Stomach (tissue), 9 donors: ENCODE measurements around the gene KCNMB4. TPM values are rescaled to one million over a fixed set of nuclear protein-coding genes. Genes with fewer than 3 reads are reported as not detected.

ENCODE experiments used
- DNase-seq, 2 donors: peaks; one replicate each; pipeline versions ENCODE4 v3.0.0 to v3.0.0-alpha.2; 2013 to 2019
- H3K27ac ChIP-seq, 5 donors: fragments of 200-600 bp in 4 of 5; sonication (generic) in 4 of 5; one replicate each; pipeline ENCODE4 v1.5.1; 2013 to 2019; ENCODE audit warnings: mild to moderate bottlenecking in 1 of 5, moderate library complexity in 1 of 5
- H3K27me3 ChIP-seq, 3 donors: fragments of 200-600 bp; sonication (generic); one replicate each; pipeline ENCODE4 v1.5.1; 2017 to 2019; ENCODE audit warnings: mixed run types in 1 of 3
- H3K36me3 ChIP-seq, 4 donors: fragments of 200-600 bp; sonication (generic); 1 replicate in 3 of 4; 2 replicates in 1 of 4; pipeline ENCODE4 v1.5.1; 2016 to 2019
- H3K4me1 ChIP-seq, 4 donors: fragments of 200-600 bp; sonication (generic); one replicate each; pipeline ENCODE4 v1.5.1; 2016 to 2019
- H3K4me3 ChIP-seq, 4 donors: fragments of 200-600 bp; sonication (generic) in 3 of 4; one replicate each; pipeline ENCODE4 v1.5.1; 2016 to 2019; ENCODE audit warnings: mild to moderate bottlenecking in 1 of 4
- H3K9me3 ChIP-seq, 4 donors: fragments of 200-600 bp; sonication (generic); one replicate each; pipeline ENCODE4 v1.5.1; 2016 to 2019
- CTCF ChIP-seq, 7 experiments: fragments of 450-650 bp in 4 of 7; fragments of 200-600 bp in 3 of 7; sonication (generic) in 3 of 7; IDR thresholded peaks; one replicate each; pipeline ENCODE4 v1.5.1; 2016 to 2019; ENCODE audit warnings: antibody characterized with exemption in 7 of 7, control low read depth in 2 of 7, mild to moderate bottlenecking in 1 of 7
- EP300 ChIP-seq: sonication (generic); formaldehyde crosslinking; IDR thresholded peaks from one replicate; pipeline ENCODE4 v1.6.1; 2017; ENCODE audit warnings: antibody characterized with exemption
- POLR2A ChIP-seq, 4 donors: fragments of 450-650 bp; IDR thresholded peaks; one replicate each; pipeline ENCODE4 v1.6.1; 2016; ENCODE audit warnings: antibody characterized with exemption in 4 of 4, control low read depth in 2 of 4, mild to moderate bottlenecking in 1 of 4, moderate library complexity in 1 of 4
- POLR2AphosphoS5 ChIP-seq, 3 donors: sonication (generic); formaldehyde crosslinking; IDR thresholded peaks; one replicate each; pipeline ENCODE4 v1.6.1; 2016; ENCODE audit warnings: antibody characterized with exemption in 3 of 3
- WGBS, 5 donors: extraction: QIAGEN DNeasy Blood & Tissue Kit in 3 of 5; methylation state at CpG; one replicate each; pipeline versions ENCODE4 v1.1.5 to v1.1.7; 2013 to 2018; 5-methylcytosine and 5-hydroxymethylcytosine counted together
- intact Hi-C: fragments of 100-400 bp; cut with DNase I; formaldehyde crosslinking; loops from one replicate; pipeline ENCODE4 v1.15.1; 2023; ENCODE audit warnings: low total_unique reads
- polyA plus RNA-seq, 3 donors: library from polyadenylated mRNA; stranded (reverse); fragments of 200-250 nt; gene quantifications; one replicate each; pipeline ENCODE4 v1.2.3, GENCODE V29; 2013
- total RNA-seq, 5 donors: library from RNA; depleted of rRNA; stranded (reverse); fragments of >200 nt; gene quantifications; one replicate each; pipeline versions ENCODE4 v1.1.0 to v1.2.3, GENCODE V29; 2014 to 2016
- donor health status: healthy with polysubstance abuse.
- donor health status: Bipolar disorder and iron deficiency.
- donor health status: healthy.

Gene KCNMB4
- total and polyA plus RNA-seq, 8 donors, result under 0.01 to 6.2 (median 2.0) TPM; not detected in 2

- TF ChIP-seq EP300, result no peak
- TF ChIP-seq POLR2AphosphoS5 (IDR thresholded peaks at IDR 0.05), result no peak
- TF ChIP-seq CTCF (IDR thresholded peaks at IDR 0.05), result no peak
- no peak for TF ChIP-seq POLR2A (IDR thresholded peaks at IDR 0.05)
- no peaks in the 10 kb centered on the region for H3K4me1 ChIP-seq
- H3K4me3 ChIP-seq, result no peak overlapping the region
- WGBS, 5 donors, result 47 to 72% (median 51%) methylated on average over 2 of the region's 2 CpGs
- H3K27ac ChIP-seq, result no peak overlapping the region
- intact Hi-C loops, result no loop called here
- H3K9me3 ChIP-seq, result peaks cover 0 to 11% (median 0%) of the 10 kb centered on the region in 4 donors
- H3K36me3 ChIP-seq, result no peaks in the 10 kb centered on the region
- no peak for DNase-seq
- H3K27me3 ChIP-seq, result no peaks in the 10 kb centered on the region
Observed at GRCh38 chr12:70393787-70394499, 27.9 kb downstream of the KCNMB4 start.

- TF ChIP-seq POLR2A (IDR thresholded peaks at IDR 0.05) (no peak), POLR2AphosphoS5 (IDR thresholded peaks at IDR 0.05) (no peak), CTCF (IDR thresholded peaks at IDR 0.05) (no peak), EP300 (no peak)
- H3K4me1 ChIP-seq, result no peaks in the 10 kb centered on the region
- DNase-seq, result no peak
- H3K27me3 ChIP-seq, result no peaks in the 10 kb centered on the region
- intact Hi-C loops, result no loop called here
- H3K9me3 ChIP-seq, result no peaks in the 10 kb centered on the region
- H3K4me3 ChIP-seq, result no peak overlapping the region
- H3K36me3 ChIP-seq, result peaks cover 0 to 7% (median 0%) of the 10 kb centered on the region in 4 donors
- no peak overlapping the region for H3K27ac ChIP-seq
Observed at GRCh38 chr12:70398002-70398401, 31.9 kb downstream of the KCNMB4 start.

- Histone ChIP-seq H3K27me3 (no peaks in the 10 kb centered on the region), H3K4me1 (no peaks in the 10 kb centered on the region), H3K27ac (no peak overlapping the region), H3K36me3 (peaks cover 0 to 7% (median 0%) of the 10 kb centered on the region in 4 donors), H3K4me3 (no peak overlapping the region), H3K9me3 (no peaks in the 10 kb centered on the region)
- intact Hi-C loops, result no loop called here
- no peak for DNase-seq
- WGBS, 5 donors, result 80 to 92% (median 91%) methylated on average over 3 of the region's 3 CpGs
- TF ChIP-seq CTCF (IDR thresholded peaks at IDR 0.05), result no peak
- no peak for TF ChIP-seq POLR2A (IDR thresholded peaks at IDR 0.05)
- TF ChIP-seq EP300, result no peak
- no peak for TF ChIP-seq POLR2AphosphoS5 (IDR thresholded peaks at IDR 0.05)
Observed at GRCh38 chr12:70398862-70399261, 32.8 kb downstream of the KCNMB4 start.

- Histone ChIP-seq H3K27me3 (no peaks in the 10 kb centered on the region), H3K9me3 (no peaks in the 10 kb centered on the region), H3K36me3 (peaks cover 0 to 7% (median 0%) of the 10 kb centered on the region in 4 donors), H3K27ac (no peak overlapping the region), H3K4me1 (no peaks in the 10 kb centered on the region), H3K4me3 (no peak overlapping the region)
- 72 to 92% (median 78%) methylated on average over 6 of the region's 6 CpGs for WGBS, 5 donors
- intact Hi-C loops, result no loop called here
- no peak for DNase-seq
- TF ChIP-seq POLR2A (IDR thresholded peaks at IDR 0.05) (no peak), EP300 (no peak), CTCF (IDR thresholded peaks at IDR 0.05) (no peak), POLR2AphosphoS5 (IDR thresholded peaks at IDR 0.05) (no peak)
Observed at GRCh38 chr12:70399311-70399710, 33.2 kb downstream of the KCNMB4 start.
